Body of pancreas (tissue), 4 donors: ENCODE data around the gene ALPG. TPM values are rescaled to one million over a fixed set of nuclear protein-coding genes. Genes with fewer than 3 reads are reported as not detected.
"Not testable (repeated sequence)": the region's sequence is repeated elsewhere in the genome, so short reads cannot be mapped to it uniquely, and the experiment has no call there.

Experiments
- ATAC-seq: fragments of 150-250 bp; one replicate; pipeline ENCODE4 v1.9.1; 2016
- DNase-seq, 4 donors: peaks; one replicate each; pipeline ENCODE4 v3.0.0-alpha.2; 2019
- H3K27ac ChIP-seq, 4 donors: fragments of 200-600 bp; sonication (generic); 1 replicate in 3 of 4; 2 replicates in 1 of 4; pipeline versions ENCODE4 v1.5.1 to v1.6.1; 2016 to 2019; ENCODE audit warnings: mild to moderate bottlenecking in 1 of 4, mixed read lengths in 1 of 4, moderate library complexity in 1 of 4
- H3K27me3 ChIP-seq, 2 donors: fragments of 200-600 bp; sonication (generic); one replicate each; pipeline ENCODE4 v1.6.0; 2016; ENCODE audit warnings: mild to moderate bottlenecking in 1 of 2
- H3K36me3 ChIP-seq, 2 donors: fragments of 200-600 bp; sonication (generic); replicated peaks in 1 of 2; 2 replicates each; pipeline ENCODE4 v1.5.1; 2016; ENCODE audit warnings: low read depth in 2 of 2; ENCODE audit not compliant: insufficient read depth in 1 of 2
- H3K4me1 ChIP-seq: fragments of 200-600 bp; sonication (generic); one replicate; pipeline ENCODE4 v1.6.0; 2016
- H3K4me3 ChIP-seq, 2 donors: fragments of 200-600 bp; sonication (generic); 1 replicate in 1 of 2; 2 replicates in 1 of 2; pipeline ENCODE4 v1.5.1; 2016 to 2019
- H3K9me3 ChIP-seq, 3 donors: fragments of 200-600 bp; sonication (generic); 1 replicate in 2 of 3; 2 replicates in 1 of 3; pipeline ENCODE4 v1.5.1; 2016
- POLR2A ChIP-seq, 3 donors: fragments of 450-650 bp; IDR thresholded peaks; one replicate each; pipeline ENCODE4 v1.6.1; 2016; ENCODE audit warnings: antibody characterized with exemption in 3 of 3, mild to moderate bottlenecking in 2 of 3
- WGBS, 2 donors: methylation state at CpG; one replicate each; pipeline ENCODE4 v1.1.5; 2017; 5-methylcytosine and 5-hydroxymethylcytosine counted together
- intact Hi-C: fragments of 100-400 bp; cut with DNase I; formaldehyde crosslinking; loops from one replicate; pipeline ENCODE4 v1.15.1; 2023
- total RNA-seq, 2 donors: library from RNA; depleted of rRNA; stranded (reverse); fragments of >200 nt; gene quantifications; one replicate each; pipeline ENCODE4 v1.1.0, GENCODE V29; 2016
- TF ChIP-seq, protein P1 (sequence below), 7 experiments: fragments of 450-650 bp in 4 of 7; fragments of 200-600 bp in 3 of 7; sonication (generic) in 3 of 7; IDR thresholded peaks; one replicate each; pipeline ENCODE4 v1.5.1; 2016 to 2019; ENCODE audit warnings: antibody characterized with exemption in 7 of 7

ALPG gene
- total RNA-seq, 2 donors from 2014 or later = not detected

DNA sequence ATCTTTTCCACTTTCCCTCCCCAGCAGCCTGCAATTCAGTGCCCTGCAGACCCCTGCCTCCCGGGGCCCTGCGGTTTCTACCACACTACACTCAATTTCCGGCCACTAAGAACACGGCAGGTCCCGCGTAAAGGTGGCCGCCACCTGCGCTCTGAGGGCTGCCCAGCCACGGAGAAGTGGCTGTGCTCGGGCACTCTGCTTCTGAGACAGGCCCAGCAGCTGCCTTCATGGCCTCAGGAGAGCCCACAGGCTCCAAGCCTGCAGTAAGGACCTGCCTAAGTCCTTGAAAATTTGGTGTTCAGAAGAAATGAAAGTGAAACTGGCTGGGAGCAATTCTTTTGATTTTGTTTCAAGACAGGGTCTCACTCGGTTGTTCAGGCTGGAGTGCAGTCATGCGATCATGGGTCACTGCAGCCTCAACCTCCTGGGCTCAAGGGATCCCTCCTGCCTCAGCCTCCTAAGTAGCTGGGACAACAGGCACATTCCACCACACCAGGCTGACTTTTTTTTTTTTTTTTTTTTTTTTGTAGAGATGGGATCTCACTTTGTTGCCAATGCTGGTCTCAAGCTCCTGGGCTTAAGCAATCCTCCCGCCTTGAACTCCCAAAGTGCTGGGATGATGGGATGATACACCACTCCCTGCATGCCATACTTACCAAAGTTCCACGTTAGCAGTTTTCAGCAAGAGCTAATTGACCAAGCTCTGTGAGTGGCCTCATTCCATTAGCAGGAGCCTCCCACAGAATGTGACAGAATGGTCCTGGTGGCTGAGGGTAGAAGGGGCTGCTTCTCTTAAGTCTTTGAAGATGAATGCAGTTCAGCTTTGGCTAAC lies 42.6 kb upstream of the ALPG start:
- ATAC-seq (no peak), DNase-seq (no peak)
- TF ChIP-seq POLR2A (IDR thresholded peaks at IDR 0.05) = no peak
- TF ChIP-seq, protein P1, sequence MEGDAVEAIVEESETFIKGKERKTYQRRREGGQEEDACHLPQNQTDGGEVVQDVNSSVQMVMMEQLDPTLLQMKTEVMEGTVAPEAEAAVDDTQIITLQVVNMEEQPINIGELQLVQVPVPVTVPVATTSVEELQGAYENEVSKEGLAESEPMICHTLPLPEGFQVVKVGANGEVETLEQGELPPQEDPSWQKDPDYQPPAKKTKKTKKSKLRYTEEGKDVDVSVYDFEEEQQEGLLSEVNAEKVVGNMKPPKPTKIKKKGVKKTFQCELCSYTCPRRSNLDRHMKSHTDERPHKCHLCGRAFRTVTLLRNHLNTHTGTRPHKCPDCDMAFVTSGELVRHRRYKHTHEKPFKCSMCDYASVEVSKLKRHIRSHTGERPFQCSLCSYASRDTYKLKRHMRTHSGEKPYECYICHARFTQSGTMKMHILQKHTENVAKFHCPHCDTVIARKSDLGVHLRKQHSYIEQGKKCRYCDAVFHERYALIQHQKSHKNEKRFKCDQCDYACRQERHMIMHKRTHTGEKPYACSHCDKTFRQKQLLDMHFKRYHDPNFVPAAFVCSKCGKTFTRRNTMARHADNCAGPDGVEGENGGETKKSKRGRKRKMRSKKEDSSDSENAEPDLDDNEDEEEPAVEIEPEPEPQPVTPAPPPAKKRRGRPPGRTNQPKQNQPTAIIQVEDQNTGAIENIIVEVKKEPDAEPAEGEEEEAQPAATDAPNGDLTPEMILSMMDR (IDR thresholded peaks at IDR 0.05) = no peak
- H3K27me3 ChIP-seq = no peaks in the 10 kb centered on the region
- intact Hi-C loops = no loop called here
- no peaks in the 10 kb centered on the region for H3K36me3 ChIP-seq
- H3K9me3 ChIP-seq = no peaks in the 10 kb centered on the region
- peaks cover 19% of the 10 kb centered on the region for H3K4me1 ChIP-seq
- 80% methylated on average over 6 to 14 of the region's 14 CpGs for WGBS, 2 donors
- H3K4me3 ChIP-seq = no peak overlapping the region
- H3K27ac ChIP-seq = no peak overlapping the region

DNA sequence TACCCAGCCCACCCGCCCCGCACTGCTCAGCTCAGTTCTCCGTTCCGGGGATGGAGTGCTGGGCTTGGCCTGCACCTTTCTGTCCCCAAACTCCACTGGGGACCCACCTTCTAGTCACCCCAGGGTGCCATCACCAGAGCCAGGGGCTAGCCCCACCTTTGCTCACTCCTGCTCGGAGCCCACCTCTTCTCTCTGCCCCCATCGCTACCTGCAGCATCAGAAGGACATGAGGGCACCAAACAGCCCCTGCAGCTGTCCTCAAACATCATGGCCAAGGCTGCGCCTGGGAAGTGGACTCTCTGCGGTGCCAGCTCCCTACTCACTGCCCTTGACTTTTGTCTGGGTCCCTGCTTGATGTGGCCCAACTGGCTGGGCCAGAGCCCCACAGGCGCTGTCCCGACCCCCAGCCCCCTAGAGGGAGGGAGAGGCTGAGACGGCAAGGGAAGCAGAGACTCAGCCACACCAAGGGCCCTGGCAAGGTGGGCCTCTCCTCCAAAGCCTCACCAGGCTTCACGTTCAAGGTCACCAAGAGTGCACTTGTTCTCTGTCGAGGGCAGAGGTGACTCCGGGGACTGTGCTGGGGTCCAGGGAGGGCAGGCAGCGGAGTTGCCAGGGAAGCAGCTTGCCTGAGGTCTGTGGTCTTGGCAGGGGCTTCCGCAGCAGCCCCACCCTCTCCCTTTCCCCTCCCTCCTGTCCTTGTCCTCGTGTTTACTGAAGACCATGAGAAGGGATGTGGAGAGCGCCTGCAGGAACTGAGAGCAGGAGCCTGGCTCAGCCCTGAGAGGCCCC lies 41.6 kb upstream of the ALPG start:
- intact Hi-C loops, H3K9me3 ChIP-seq, H3K4me3 ChIP-seq, DNase-seq, ATAC-seq, H3K27ac ChIP-seq, H3K36me3 ChIP-seq, H3K27me3 ChIP-seq: not testable (repeated sequence)
- WGBS, 2 donors = 58 to 72% methylated on average over 7 to 17 of the region's 18 CpGs
- H3K4me1 ChIP-seq = peaks cover 19% of the 10 kb centered on the region

DNA sequence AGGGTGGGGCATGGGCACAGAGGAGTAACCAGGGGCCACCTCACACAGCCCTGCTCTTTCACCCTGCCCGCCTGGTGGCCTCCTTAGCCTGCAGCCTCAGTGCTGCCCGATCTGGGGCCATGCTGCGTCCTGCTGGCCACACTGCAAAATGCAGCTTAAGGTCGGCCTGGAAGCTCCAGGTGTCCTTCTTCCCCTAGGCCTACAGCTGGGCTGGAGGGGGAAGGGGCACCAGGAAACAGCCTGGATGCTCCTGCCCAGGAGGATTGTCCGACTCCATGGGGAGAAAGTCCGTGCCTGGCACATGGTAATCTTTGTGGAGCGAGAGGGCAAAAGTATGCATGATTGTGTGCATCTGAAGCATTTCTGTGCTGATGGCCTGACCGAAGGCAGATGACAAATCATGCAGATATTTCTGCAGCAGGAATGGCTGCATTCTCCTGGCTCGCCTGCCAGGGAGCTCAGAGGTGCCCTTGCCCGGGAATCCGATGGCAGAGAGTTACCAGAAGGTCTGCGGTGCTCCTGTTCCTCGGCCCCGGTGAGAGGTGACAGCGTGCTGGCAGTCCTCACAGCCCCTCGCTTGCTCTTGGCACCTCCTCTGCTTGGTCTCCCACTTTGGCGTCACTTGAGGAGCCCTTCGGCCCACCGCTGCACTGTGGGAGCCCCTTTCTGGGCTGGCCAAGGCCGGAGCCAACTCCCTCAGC lies 40.9 kb upstream of the ALPG start:
- ATAC-seq = peak; percentile 30
- no peaks in the 10 kb centered on the region for H3K9me3 ChIP-seq
- peaks cover 19% of the 10 kb centered on the region for H3K4me1 ChIP-seq
- H3K27me3 ChIP-seq = no peaks in the 10 kb centered on the region
- H3K27ac ChIP-seq = no peak overlapping the region
- H3K36me3 ChIP-seq = no peaks in the 10 kb centered on the region
- H3K4me3 ChIP-seq = no peak overlapping the region
- TF ChIP-seq, protein P1 (IDR thresholded peaks at IDR 0.05) = peak in 3 of 7 experiments; percentile 23 to 35 (median 27)
- TF ChIP-seq POLR2A (IDR thresholded peaks at IDR 0.05) = no peak
- peak in 2 of 4 donors; percentile 14 to 31 for DNase-seq
- 70 to 87% methylated on average over 9 to 20 of the region's 20 CpGs for WGBS, 2 donors
- intact Hi-C loops = no loop called here

DNA sequence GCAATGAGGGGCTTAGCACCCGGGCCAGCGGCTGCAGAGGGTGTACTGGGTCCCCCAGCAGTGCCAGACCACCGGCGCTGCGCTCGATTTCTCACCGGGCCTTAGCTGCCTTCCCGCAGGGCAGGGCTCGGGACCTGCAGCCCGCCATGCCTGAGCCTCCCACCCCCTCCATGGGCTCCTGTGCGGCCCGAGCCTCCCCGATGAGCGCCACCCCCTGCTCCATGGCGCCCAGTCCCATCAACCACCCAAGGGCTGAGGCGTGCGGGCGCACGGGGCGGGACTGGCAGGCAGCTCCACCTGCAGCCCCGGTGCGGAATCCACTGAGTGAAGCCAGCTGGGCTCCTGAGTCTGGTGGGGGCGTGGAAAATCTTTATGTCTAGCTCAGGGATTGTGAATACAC lies 40.2 kb upstream of the ALPG start:
- WGBS, 2 donors = 60 to 68% methylated on average over 12 to 20 of the region's 23 CpGs
- ATAC-seq, H3K36me3 ChIP-seq, H3K9me3 ChIP-seq, DNase-seq, H3K4me3 ChIP-seq, intact Hi-C loops, H3K27me3 ChIP-seq, H3K27ac ChIP-seq: not testable (repeated sequence)
- peaks cover 19% of the 10 kb centered on the region for H3K4me1 ChIP-seq

DNA sequence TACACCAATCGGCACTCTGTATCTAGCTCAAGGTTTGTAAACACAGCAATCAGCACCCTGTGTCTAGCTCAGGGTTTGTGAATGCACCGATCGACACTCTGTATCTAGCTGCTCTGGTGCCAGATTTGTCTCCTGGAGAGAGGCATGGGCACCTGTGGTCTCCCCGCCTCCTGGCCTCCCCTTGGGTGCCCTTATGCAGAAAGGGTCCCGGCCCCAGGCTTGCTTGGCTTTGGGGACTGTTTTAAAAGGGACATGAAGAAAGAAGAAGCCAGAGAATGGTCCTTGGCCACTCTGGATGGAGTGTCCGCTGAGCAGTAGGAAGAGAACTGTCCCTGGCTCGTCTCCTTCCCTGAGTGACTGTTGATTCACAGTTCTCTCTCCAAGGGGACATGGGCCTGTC lies 39.6 kb upstream of the ALPG start:
- H3K9me3 ChIP-seq = no peaks in the 10 kb centered on the region
- no peak for DNase-seq
- peaks cover 19% of the 10 kb centered on the region for H3K4me1 ChIP-seq
- 26% methylated on average over 7 of the region's 7 CpGs; no CpG with 5 or more reads in 1 of the 2 donors for WGBS, 2 donors
- H3K36me3 ChIP-seq = no peaks in the 10 kb centered on the region
- no peaks in the 10 kb centered on the region for H3K27me3 ChIP-seq
- intact Hi-C loops = no loop called here
- ATAC-seq = no peak
- H3K27ac ChIP-seq = no peak overlapping the region
- H3K4me3 ChIP-seq = no peak overlapping the region
- TF ChIP-seq, protein P1 (IDR thresholded peaks at IDR 0.05) = no peak
- no peak for TF ChIP-seq POLR2A (IDR thresholded peaks at IDR 0.05)
